Stimulated activated CD4-positive, alpha-beta T cell treated with anti-CD3 and anti-CD28 coated beads, TNF-alpha, amount 100 ng/mL, for 1 hour (primary cell): ENCODE results near the gene LETM1.

Experiments used
- DNase-seq, 3 donors: peaks; one replicate each; pipeline ENCODE4 v3.0.0-alpha.2; 2020; ENCODE audit warnings: low read depth in 3 of 3, low spot score in 1 of 3

LETM1 gene

DNA sequence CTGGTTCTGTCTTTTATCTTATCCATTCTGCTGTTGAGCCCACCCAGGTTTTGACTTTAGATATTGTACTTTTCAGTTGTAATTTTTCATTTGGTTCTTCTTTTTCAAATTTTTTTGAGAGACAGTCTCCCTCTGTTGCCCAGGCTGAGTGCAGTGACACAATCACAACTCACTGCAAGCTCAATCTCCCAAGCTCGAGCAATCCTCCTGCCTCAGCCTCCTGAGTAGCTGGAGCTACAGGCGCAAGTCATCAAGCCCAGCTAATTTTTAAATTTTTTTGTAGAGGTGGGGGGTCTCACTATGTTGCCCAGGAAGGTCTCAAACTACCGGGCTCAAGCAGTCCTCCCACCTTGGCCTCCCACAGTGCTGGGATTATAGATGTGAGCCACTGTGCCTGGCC lies 25.7 kb downstream of the LETM1 start:
- no peak for DNase-seq

DNA sequence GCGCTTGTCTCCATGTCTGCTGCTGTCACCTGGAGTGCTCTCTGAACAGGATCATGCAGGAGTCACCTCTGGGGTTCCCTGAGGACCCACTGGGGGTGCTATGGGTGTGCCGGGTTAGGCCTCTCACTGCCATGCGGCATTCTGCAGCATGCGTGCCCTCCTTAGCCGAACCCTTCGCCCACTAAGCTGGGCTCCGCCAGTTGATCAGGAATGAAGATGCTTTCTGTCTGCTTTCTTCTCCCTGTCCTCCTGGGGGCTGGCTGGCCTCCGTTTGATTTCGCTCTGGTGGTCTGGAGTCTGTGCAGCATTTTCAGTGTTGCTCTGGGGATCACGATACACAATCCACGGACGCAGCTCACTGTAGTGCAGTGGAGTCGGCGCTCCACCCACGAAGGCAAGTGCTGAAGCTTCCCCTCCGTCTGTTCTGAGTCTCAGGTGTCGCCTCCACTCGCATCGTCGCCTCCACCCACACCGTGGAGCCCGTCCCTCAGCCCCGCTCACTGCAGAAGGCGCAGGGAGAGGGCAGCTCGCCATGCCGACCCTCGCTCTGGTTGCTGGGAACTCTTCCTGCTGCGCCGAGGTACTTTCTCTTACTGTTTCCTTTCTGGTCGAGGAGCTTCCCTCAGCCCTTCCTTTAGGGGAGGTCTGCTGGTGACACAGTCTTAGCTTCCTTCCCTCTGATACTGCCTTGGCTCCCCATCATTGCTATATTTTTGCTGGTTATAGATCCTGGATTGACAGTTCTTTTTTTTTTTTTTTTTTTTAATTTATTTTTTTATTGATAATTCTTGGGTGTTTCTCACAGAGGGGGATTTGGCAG lies 29.2 kb downstream of the LETM1 start:
- no peak for DNase-seq

DNA sequence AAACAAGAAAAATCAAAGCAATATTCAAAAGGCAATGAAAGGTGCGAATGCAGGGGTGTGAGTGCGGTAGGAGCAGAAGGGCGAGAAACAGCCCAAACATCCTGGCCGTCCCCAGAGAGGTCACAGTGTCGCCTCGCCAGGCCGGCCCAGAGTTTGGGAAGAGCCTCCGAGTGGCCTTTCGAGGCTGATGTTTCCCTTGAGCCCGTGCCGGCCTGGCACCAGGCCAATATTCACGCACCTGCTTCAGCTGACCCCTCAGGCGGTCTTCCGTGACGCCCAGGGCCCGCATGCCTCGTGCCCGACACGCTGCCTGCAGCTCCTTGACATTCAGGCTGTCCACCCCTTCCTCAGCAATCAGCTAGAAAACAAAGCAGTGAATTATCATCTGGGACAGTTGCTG lies 30.6 kb downstream of the LETM1 start:
- DNase-seq, result no peak

DNA sequence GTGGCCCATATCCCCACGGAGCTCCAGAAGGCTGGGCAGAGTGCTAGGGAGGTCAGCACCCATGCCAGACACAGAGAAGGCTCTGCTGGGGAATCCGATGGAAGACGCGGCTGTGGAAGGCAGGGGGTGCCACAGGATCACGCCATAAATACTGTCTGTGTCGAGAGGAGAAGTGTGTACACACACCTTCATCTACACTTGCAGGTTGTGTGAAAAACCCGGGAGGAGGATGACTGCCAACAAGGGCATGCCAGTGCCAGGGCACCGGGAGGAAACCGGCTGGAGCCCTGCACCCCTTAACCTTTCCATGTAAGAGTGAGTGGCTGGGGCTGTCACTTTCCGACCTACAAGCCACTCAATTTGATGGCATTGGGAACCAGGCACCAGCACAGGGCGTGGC lies 31.2 kb downstream of the LETM1 start:
- DNase-seq, result no peak

DNA sequence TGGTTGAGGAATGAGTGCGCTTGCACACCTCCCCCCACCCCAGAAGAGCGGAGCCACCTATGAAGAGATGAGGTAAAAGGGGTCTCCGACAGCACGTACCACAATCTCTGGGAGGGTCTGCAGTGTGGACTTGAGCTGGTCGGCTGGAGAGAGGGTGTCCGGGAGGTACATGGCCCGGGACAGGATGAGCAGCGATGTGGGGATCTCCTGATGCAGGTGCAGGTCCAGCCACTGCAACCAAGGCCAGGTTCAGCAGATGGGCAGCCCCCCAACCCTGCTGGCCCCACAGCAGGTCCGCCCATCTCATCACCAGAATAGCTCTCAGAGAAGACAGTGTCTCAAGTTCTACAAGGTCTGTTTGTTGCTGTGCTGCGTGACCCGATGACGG lies 32.4 kb downstream of the LETM1 start:
- no peak for DNase-seq

DNA sequence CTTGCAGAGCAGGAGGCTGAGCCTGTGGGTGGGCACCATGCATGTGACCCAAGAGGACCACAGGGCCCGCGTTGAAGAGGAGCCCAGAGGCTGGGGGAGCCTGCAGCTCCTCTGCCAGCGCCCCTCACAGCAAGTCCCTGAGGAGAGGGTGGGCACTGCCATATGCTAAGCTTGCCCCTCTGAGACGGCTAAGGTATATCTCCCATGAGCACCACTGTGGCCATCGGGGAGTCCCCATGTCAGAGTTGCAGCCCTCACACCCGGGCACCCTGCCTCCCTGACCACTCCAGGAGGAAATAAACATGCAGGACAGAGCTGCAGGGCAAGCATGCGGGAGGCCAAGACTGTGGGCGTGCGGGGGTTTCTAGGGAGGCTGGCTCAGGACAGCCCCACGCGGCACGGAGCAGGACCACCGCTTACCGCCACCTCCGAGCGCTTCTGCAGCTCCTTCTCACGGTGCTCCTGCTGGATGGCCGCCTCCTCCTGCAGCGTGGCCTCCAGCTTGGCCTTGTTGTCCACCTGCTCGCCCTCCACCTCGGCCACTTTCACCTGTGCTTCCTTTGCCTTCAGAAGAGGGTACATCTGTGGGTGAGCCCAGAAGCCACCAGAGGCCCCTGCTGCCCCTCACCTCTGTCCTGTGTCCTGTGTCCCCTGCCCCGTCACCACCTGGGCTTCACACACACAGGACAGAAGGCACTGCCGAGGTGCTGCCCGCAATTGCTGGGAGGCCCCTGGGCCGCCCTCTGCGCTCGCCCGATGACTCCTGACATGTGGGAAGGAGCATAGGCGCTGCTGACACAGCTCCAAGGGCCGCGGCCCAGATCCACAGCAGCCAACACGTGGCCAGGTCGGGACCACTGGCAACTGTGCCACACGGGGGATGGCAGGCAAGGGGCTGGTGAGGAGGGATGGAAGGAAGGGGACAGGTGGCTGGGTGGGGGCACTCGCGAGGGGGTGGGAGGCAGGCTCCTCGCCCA lies 33.1 kb downstream of the LETM1 start:
- DNase-seq, result no peak

DNA sequence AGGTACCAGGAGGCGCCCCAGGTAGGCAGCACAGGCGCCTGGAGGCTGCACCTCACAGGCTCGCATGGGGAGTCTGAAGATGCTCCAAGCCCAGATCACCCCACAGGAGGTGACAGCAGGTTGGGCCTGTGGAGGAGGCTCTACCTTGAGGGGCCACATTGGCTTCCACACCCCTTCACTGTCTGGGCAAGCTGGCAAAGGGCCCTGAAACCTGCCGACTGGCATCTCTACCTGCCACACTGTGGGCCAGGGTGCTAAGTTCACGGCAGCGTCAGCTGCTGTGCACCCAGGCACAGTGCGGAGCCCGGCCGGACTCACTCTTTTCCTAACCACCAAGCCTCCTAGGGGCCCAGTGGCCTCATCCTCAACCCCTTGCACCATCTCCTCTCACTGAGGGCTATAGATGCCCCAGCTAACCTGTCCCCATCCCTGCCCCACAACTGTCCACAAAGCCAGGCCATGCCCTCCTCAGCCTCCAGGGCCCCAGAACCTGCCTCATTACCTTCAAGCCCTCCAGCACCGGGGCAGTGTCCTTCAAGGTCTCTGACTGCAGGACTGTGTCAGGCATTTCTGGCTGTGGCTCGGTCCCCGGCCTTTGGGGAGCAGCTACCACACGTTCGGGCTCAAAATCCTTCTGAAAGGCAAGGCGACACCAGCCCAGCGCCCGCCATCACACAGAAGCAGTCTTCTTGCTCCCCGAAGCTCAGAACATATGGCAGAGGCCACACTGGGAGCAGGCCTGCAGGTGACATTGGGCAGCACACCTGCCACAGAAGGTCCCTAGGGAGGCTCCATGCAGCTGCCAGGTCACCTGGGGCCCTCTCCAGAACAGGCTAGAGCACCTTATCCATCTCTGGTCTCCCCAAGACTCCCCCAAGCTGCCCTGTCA lies 34.0 kb downstream of the LETM1 start:
- no peak for DNase-seq

DNA sequence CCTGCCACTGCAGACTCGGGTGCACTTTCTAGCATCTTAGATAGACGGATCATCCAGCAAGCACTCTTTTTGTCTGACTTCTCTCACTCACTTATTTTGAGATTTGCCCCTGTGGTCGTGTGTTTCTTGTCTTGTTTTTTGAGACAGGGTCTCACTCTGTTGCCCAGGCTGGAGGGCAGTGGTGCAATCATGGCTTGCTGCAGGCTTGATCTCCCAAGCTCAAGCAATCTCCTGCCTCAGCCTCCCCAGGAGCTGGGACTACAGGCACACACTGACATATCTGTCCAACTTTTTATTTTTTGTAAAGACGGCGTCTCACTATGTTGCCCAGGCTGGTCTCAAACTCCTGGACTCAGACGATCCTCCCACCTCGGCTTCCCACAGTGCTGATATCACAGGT lies 36.1 kb downstream of the LETM1 start:
- no peak for DNase-seq

DNA sequence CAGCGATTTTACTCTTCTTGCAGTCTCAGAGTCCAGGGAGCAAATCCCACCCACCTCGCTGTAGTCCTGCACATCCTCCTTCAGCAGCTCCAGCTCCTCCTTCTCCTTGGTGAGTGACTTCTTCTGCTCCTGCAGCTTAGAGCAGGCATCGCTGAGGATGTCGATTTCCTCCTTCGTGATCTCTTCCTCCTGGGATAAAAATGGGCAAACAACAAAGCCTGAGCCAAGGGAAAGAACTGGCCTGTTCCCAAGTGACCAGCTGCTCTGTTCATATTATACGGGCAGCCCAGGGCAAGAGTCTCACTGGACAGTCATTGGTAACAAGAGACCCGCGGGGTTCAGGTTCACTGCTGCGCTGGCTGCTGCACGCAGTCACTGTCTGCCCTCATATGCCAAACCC lies 36.7 kb downstream of the LETM1 start:
- no peak for DNase-seq

DNA sequence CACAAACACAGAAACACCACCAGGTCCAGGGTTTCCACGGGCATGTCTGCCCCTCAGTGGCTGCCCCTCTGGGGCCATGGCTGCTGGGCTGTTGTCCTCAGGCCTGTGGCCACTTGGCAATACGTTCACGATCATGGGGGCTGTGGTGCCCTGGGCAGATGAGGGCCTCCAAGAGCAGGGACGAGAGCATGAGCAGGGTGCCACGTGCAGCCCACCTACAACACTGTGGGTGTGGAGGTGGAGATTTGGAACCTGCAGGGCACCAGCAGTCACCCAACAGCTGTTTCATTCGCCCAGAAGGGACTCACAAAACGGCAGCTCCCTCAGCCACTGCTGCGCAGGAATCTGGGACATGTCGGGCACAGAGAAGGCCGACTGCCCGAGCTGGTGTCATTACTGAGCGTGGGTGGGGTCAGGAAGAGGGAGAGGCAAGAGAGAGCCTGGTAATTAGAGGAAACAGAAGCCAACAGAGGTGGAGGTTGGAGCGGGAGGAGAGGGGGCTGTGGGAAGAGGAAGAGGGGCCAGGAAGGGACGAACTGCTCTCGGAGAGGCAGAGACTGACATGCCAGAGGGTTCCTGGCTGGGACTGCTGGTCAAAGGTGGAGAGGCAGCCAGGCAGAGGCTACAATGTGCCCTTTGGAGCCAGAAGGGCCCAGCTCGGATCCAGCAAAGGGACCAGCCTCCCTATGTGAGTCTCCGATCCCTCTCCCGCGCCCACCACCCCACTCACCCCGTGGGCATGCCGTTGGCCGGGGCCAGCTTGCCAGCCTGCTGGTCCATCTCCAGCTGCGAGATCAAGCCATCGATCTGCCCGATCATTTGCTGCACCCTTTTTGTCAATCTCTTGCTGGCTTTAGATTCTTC lies 39.7 kb downstream of the LETM1 start:
- no peak for DNase-seq

DNA sequence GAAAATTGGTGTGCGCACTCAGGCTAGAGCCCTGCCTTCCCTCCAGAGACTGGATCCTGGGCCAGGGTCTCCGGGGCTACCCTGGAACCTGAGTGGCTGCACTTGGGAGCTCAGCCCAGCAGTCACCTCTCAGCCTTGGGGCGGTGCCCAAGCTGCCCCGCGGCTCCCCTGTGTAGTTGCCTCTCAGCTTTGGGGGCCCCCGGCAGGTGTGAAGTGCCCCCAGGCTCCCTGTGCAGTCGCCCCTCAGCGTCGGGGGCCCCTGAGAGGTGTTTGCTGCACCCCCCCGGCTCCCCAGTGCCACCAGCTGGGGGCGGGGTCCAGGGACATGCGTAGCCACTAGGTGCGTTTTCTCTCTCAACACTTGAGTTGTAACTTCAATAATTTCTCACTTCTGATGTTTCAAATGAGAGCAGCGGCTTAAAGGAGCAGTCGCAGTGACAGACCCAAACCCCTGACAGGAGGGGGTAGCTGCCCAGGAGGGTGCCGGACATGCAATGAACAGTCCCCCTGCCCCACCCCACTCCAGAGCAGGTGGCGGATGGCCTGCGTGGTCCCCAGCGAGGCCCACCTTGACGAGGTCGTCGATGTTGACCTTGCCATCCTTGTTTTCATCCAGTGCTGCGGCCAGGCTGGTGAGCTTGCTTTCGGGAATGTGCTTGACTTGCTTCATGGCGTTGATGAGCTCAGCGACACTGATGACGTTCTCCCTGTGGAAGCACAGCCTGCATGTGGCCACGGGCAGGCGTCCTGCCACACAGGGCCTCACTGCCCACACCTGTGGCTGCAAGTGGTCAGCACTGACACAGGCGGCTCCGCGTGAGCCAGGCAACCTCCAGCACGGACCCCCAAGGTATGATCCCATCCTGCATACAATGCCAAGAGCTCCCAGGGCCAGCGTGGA lies 40.6 kb downstream of the LETM1 start:
- no peak for DNase-seq

DNA sequence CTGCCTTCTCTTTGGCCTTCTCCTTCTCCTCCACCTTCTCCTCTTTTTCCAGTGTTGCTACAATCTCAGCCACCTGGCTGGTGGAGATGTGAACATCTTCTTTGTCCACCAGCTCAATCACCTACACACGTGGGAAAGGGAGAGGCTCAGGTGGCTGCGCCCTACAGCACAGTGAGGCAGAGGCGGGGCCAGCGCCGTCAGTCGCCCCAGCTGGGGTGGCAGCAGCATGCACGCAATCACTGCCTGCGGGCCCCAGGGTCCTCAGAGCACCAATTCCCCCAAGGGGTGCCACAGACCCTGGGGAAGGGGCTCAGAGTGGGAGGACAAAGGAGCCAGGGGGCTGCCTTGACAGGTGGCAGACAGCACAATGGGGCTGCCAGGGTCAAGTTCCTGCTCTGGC lies 41.5 kb downstream of the LETM1 start:
- no peak for DNase-seq

DNA sequence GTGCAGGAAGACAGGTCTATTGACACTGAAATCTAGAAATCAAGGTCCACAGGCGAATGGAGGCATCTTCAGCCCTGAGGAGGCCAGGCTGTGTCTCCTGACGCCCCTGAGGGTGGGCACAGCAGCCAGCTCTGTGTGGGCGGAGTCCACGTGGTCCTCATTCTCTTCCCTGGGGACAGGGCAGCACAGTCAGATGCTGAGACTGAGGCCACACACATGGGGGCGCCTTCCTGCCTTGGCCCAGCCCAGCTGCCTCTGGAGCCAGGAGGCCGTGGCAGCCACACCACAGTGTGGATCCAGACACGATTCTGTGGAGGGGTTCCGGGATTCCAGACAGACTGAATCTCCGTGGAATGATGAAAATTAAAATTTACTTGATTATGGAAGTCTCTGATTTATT lies 42.0 kb downstream of the LETM1 start:
- DNase-seq, result no peak

DNA sequence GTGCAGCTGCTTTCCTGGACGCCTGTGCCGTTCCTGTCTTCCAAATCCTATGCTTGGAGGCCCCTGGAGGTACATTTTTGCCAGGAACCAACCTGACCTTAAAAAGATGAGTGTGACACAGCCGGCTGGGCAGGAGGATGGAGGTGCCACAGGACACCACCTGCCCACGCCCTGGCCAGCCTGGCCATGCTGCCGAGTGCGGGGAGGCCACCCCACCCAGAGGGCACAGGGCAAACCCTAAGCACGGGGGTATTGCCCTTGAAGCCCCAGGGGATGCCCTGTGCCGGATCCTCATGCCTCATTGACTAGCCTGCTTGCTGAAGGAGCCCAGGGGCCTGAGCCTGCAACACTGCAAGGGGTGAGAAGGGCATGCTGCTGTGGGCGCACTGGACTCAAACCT lies 42.7 kb downstream of the LETM1 start:
- no peak for DNase-seq

DNA sequence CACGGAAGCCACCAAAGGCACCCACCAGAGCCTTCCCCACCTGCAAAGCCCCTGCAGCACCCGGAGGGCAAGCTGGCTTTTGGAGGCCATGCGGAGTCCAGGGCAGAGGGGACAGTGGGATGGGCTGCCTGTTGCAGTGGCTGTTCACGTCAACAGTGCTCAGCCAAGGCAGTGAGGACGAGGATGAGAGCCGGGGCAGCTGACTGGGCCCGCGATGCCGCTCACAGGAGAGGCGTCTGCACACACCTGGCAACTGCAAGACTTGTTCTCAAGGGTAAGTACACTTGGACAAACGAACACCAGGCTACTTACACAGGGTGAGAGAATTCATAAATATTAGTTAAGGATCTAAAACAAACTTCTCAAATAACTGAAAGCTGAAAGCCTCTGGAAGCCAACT lies 43.2 kb downstream of the LETM1 start:
- no peak for DNase-seq

DNA sequence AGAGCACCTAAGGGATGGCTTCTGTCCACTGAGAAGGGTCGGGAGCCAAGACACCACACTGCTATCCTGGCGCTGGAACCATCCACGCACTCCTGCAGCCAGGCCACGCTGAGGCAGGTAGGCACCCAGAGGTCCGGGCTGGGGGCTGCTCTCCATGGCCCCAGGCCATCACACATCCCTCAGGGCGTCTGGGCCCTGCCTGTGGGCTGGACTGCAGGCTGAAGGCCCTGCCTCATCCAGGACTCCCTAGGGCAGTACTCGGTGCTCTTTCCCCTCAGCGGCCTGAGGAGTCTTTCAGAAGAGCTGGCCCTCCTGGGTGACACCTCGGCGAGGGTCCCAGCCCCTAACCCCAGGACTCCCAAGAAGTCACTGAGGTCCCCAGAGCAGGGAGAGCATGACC lies 45.2 kb downstream of the LETM1 start:
- no peak for DNase-seq

DNA sequence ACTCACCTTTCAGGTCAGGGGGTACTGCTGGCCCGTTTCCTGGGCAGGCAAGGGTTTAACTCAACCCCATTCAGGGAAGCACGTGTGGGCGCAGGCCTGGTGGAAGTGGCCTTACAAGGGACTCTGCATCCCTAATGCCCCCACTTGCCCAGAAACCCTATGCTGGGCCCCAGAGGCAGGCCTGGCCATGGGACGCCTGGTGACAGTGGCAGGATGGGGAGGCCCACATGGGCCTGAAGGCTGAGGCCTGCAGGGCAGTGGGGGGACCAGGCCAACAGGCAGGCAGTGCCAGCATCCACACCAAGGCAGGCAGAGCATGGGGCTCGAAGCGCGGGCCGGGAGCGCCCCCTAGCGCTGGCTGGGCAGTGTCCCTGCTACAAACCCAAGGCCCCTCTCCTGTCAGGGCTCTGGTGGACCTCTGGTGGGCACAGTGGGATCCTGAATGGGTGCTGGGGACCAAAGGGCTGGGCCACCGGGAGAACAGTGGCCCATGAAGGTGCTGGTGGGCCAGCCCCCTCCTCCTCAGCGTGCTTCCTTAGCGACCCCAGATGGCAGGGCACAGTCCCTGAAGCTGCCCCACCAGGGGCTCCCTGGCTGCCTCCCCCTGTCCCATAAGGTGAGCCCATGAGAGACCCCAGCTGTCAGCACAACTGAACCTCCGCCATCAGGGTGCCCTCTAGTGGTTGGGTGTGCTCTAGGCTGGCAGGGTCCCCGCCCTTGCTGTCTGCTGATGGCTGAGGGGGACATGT lies 46.0 kb downstream of the LETM1 start:
- DNase-seq, result peak; percentile 12 to 53 (median 25)
